GM15510 (cell line): Measurements from ENCODE around the gene SLC25A42.
A peak's percentile ranks its signal among the peaks of the same experiment; 100 is the strongest.

Experiments
- POLR2A ChIP-seq: IDR thresholded peaks from 3 replicates; pipeline ENCODE4 v1.6.1; 2011; ENCODE audit warnings: borderline replicate concordance; ENCODE audit not compliant: insufficient read length; ENCODE audit errors: extremely low read depth

Gene SLC25A42

GRCh38 chr19:19155495-19156219, 91.9 kb downstream of the SLC25A42 start:
- TF ChIP-seq POLR2A: peak; percentile 44

GRCh38 chr19:19157808-19158207, 94.0 kb downstream of the SLC25A42 start:
- TF ChIP-seq POLR2A: no peak

GRCh38 chr19:19159534-19159933, 95.7 kb downstream of the SLC25A42 start:
- no peak for TF ChIP-seq POLR2A

DNA sequence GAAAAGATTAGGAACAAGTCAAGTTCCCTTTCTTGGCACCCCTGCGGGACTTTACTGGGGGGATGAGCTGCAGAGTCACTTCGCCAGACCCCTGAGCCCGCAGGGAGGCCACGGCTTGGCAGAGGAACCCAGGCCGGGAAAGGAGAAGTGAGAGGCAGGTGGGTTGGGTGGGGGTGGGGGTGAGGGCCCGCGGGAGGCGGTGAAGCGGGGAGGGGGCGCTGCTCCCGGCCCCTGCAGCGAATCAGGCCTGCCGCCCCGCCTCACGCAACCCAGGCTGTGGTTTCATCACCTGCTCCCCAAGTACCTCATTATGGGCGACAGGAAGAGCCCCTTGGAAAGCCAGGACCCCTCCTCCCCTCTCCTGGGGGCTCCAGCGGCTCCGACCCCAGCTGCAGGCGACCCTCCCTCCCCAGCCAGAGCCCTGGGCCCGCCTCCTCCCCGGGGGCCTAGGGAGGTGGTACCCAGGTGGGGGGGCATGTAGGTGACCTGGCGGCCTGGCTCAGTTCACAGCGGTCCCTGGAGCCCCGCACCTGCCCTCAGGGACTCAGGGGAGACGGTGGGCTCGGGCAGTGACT, 96.8 kb downstream of the SLC25A42 start:
- no peak for TF ChIP-seq POLR2A

GRCh38 chr19:19162495-19162894, 98.7 kb downstream of the SLC25A42 start:
- TF ChIP-seq POLR2A: no peak
